Measurements from ENCODE around the gene CFTR.

CFTR gene

DNA sequence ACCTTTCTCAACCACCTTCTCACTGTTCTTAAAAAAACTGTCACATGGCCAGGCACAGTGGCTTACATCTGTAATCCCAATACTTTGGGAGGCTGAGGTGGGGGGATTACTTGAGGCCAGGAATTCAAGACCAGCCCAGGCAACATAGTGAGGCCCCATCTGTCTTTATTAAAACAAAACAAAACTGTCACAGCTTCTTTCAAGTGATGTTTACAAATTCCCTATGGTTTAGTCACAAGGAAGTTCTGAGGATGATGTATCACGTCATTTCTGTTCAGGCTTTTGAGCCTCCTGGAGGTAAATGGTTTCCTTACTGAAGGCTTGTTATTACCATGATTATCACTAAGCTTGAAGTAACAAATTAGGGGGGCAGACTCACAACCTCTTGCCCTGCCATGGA is 186.2 kb downstream of the CFTR start:
- Histone ChIP-seq H3K4me2 (ENCODE audit: low read depth, low read length, poor library complexity, severe bottlenecking) (no peak overlapping the region), H3K9ac (ENCODE audit: low read length) (no peak overlapping the region), H3K9me3 (ENCODE audit: insufficient read depth, low read length) (no peaks in the 10 kb centered on the region), H4K20me1 (ENCODE audit: low read depth, low read length) (no peaks in the 10 kb centered on the region), H3K36me3 (ENCODE audit: low read length) (no peaks in the 10 kb centered on the region), H3F3A (ENCODE audit: insufficient read depth) (no peaks in the 10 kb centered on the region), H3K79me2 (ENCODE audit: insufficient read depth, low read length) (no peaks in the 10 kb centered on the region), H3K9me2 (replicated peaks; ENCODE audit: insufficient read depth, low read length) (no peaks in the 10 kb centered on the region), H3K4me3 (ENCODE audit: insufficient read depth, low read length, poor library complexity, severe bottlenecking) (no peak overlapping the region), H3K27me3 (ENCODE audit: low read length) (no peaks in the 10 kb centered on the region), H3K27ac (ENCODE audit: low read depth, low read length) (no peak overlapping the region), H2AFZ (ENCODE audit: low read depth, low read length, severe bottlenecking) (no peak overlapping the region)
- no peak for TF ChIP-seq EZH2phosphoT487 (conservative IDR thresholded peaks at IDR 0.05; ENCODE audit: low read length)
- TF ChIP-seq, protein P1, sequence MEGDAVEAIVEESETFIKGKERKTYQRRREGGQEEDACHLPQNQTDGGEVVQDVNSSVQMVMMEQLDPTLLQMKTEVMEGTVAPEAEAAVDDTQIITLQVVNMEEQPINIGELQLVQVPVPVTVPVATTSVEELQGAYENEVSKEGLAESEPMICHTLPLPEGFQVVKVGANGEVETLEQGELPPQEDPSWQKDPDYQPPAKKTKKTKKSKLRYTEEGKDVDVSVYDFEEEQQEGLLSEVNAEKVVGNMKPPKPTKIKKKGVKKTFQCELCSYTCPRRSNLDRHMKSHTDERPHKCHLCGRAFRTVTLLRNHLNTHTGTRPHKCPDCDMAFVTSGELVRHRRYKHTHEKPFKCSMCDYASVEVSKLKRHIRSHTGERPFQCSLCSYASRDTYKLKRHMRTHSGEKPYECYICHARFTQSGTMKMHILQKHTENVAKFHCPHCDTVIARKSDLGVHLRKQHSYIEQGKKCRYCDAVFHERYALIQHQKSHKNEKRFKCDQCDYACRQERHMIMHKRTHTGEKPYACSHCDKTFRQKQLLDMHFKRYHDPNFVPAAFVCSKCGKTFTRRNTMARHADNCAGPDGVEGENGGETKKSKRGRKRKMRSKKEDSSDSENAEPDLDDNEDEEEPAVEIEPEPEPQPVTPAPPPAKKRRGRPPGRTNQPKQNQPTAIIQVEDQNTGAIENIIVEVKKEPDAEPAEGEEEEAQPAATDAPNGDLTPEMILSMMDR (IDR thresholded peaks at IDR 0.05; ENCODE audit: insufficient read depth, low read length, poor library complexity, severe bottlenecking): no peak

DNA sequence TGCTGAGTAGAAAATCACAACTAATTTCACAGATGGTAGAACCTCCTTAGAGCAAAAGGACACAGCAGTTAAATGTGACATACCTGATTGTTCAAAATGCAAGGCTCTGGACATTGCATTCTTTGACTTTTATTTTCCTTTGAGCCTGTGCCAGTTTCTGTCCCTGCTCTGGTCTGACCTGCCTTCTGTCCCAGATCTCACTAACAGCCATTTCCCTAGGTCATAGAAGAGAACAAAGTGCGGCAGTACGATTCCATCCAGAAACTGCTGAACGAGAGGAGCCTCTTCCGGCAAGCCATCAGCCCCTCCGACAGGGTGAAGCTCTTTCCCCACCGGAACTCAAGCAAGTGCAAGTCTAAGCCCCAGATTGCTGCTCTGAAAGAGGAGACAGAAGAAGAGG is 186.9 kb downstream of the CFTR start:
- TF ChIP-seq, protein P1 (IDR thresholded peaks at IDR 0.05; ENCODE audit: insufficient read depth, low read length, poor library complexity, severe bottlenecking): no peak
- no peak for TF ChIP-seq EZH2phosphoT487 (conservative IDR thresholded peaks at IDR 0.05; ENCODE audit: low read length)
- H3K9me2 ChIP-seq (replicated peaks; ENCODE audit: insufficient read depth, low read length): no peaks in the 10 kb centered on the region
- H3F3A ChIP-seq (ENCODE audit: insufficient read depth): no peaks in the 10 kb centered on the region
- no peaks in the 10 kb centered on the region for H4K20me1 ChIP-seq (ENCODE audit: low read depth, low read length)
- H2AFZ ChIP-seq (ENCODE audit: low read depth, low read length, severe bottlenecking): no peak overlapping the region
- H3K9me3 ChIP-seq (ENCODE audit: insufficient read depth, low read length): no peaks in the 10 kb centered on the region
- no peaks in the 10 kb centered on the region for H3K36me3 ChIP-seq (ENCODE audit: low read length)
- no peaks in the 10 kb centered on the region for H3K79me2 ChIP-seq (ENCODE audit: insufficient read depth, low read length)
- H3K27me3 ChIP-seq (ENCODE audit: low read length): no peaks in the 10 kb centered on the region
- H3K27ac ChIP-seq (ENCODE audit: low read depth, low read length): no peak overlapping the region
- H3K9ac ChIP-seq (ENCODE audit: low read length): no peak overlapping the region
- no peak overlapping the region for H3K4me2 ChIP-seq (ENCODE audit: low read depth, low read length, poor library complexity, severe bottlenecking)
- H3K4me3 ChIP-seq (ENCODE audit: insufficient read depth, low read length, poor library complexity, severe bottlenecking): no peak overlapping the region

DNA sequence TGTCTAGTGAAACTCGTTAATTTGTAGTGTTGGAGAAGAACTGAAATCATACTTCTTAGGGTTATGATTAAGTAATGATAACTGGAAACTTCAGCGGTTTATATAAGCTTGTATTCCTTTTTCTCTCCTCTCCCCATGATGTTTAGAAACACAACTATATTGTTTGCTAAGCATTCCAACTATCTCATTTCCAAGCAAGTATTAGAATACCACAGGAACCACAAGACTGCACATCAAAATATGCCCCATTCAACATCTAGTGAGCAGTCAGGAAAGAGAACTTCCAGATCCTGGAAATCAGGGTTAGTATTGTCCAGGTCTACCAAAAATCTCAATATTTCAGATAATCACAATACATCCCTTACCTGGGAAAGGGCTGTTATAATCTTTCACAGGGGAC is 187.6 kb downstream of the CFTR start:
- no peaks in the 10 kb centered on the region for H4K20me1 ChIP-seq (ENCODE audit: low read depth, low read length)
- H3K79me2 ChIP-seq (ENCODE audit: insufficient read depth, low read length): no peaks in the 10 kb centered on the region
- H3K4me2 ChIP-seq (ENCODE audit: low read depth, low read length, poor library complexity, severe bottlenecking): no peak overlapping the region
- H3F3A ChIP-seq (ENCODE audit: insufficient read depth): no peaks in the 10 kb centered on the region
- TF ChIP-seq, protein P1 (IDR thresholded peaks at IDR 0.05; ENCODE audit: insufficient read depth, low read length, poor library complexity, severe bottlenecking): no peak
- TF ChIP-seq EZH2phosphoT487 (conservative IDR thresholded peaks at IDR 0.05; ENCODE audit: low read length): no peak
- H3K36me3 ChIP-seq (ENCODE audit: low read length): no peaks in the 10 kb centered on the region
- no peaks in the 10 kb centered on the region for H3K9me3 ChIP-seq (ENCODE audit: insufficient read depth, low read length)
- H3K4me3 ChIP-seq (ENCODE audit: insufficient read depth, low read length, poor library complexity, severe bottlenecking): no peak overlapping the region
- no peak overlapping the region for H3K9ac ChIP-seq (ENCODE audit: low read length)
- no peak overlapping the region for H2AFZ ChIP-seq (ENCODE audit: low read depth, low read length, severe bottlenecking)
- H3K9me2 ChIP-seq (replicated peaks; ENCODE audit: insufficient read depth, low read length): no peaks in the 10 kb centered on the region
- no peaks in the 10 kb centered on the region for H3K27me3 ChIP-seq (ENCODE audit: low read length)
- H3K27ac ChIP-seq (ENCODE audit: low read depth, low read length): no peak overlapping the region
